ENCODE data around the gene CLTB.

The CLTB gene

GRCh38 chr5:176373100-176373818, 43.1 kb downstream of the CLTB start:
- 0 out of 22 replicates have a peak, but pooled peaks cover 0 to 7% (median 0%) of the 10 kb centered on the region in 11 experiments for H4K20me1 ChIP-seq
- H3K4me2 ChIP-seq, result peak overlapping the region in 9 of 11 experiments; percentile 0 to 39 (median 27); a peak in 11 of 22 replicates
- no peaks in the 10 kb centered on the region for H3K9me3 ChIP-seq (replicated peaks in 1 of 11)
- no peak overlapping the region for H3K9ac ChIP-seq
- H3K36me3 ChIP-seq, result peaks cover 13 to 68% (median 30%) of the 10 kb centered on the region in 11 experiments; a peak in 17 of 22 replicates
- no peak overlapping the region for H3K4me3 ChIP-seq
- H3K4me1 ChIP-seq, result peaks cover 0 to 18% (median 9%) of the 10 kb centered on the region in 10 experiments; a peak in 13 of 20 replicates
- H3K27me3 ChIP-seq, result no peaks in the 10 kb centered on the region
- no peak overlapping the region for H3K27ac ChIP-seq
- TF ChIP-seq Cebpa-rat (IDR thresholded peaks at IDR 0.05), result no peak

GRCh38 chr5:176371621-176372539, 44.5 kb downstream of the CLTB start:
- H3K4me3 ChIP-seq, result no peak overlapping the region
- no peaks in the 10 kb centered on the region for H3K9me3 ChIP-seq (replicated peaks in 1 of 11)
- TF ChIP-seq Cebpa-rat (IDR thresholded peaks at IDR 0.05), result no peak
- peaks cover 0 to 7% (median 0%) of the 10 kb centered on the region in 11 experiments; a peak in 7 of 22 replicates for H3K27me3 ChIP-seq
- no peak overlapping the region for H3K4me2 ChIP-seq
- no peak overlapping the region for H3K27ac ChIP-seq
- H3K36me3 ChIP-seq, result peaks cover 13 to 68% (median 36%) of the 10 kb centered on the region in 11 experiments; a peak in 17 of 22 replicates
- H3K4me1 ChIP-seq, result peaks cover 10 to 21% (median 17%) of the 10 kb centered on the region in 10 experiments
- H4K20me1 ChIP-seq, result peaks cover 0 to 12% (median 0%) of the 10 kb centered on the region in 11 experiments; a peak in 1 of 22 replicates
- H3K9ac ChIP-seq, result no peak overlapping the region

DNA sequence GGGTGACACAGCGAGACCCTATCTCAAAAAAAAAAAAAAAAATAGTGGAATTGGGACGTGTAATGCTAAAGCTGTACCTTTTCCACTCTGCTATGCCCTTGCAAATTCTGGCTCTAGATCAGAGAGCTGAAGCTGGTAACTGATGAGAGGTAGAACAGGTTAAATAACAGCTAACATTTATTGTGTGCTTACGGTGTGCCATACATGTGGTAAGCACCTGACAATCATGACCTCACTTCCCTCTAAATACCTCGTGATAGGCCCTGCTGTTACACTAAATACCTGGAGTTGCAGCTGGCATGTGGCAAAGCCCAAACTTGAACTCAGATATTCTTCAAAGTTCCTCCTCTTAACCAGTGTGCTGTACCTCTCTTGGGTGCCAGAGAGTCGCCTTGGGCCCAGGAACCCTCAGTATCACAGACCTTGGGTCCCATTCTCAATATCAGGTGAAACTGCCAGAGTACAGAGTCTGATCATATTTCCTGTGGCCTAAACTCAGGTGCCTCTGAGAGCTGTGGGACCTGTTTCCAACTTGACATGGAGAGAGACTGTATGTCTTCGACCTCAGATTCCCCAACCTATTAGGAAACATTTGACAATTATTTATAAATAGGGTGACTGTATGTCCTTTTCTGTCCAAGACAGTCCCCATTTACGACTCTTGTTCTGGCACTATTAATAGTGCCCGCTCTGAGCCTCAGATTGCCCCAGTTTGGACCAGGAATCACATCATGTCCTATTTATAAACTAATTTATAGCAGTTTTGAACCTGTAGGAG, 46.2 kb downstream of the CLTB start:
- no peak overlapping the region for H3K27ac ChIP-seq
- no peak for TF ChIP-seq Cebpa-rat (IDR thresholded peaks at IDR 0.05)
- peaks cover 0 to 18% (median 0%) of the 10 kb centered on the region in 11 experiments; a peak in 1 of 22 replicates for H4K20me1 ChIP-seq
- H3K9ac ChIP-seq, result no peak overlapping the region
- no peaks in the 10 kb centered on the region for H3K9me3 ChIP-seq (replicated peaks in 1 of 11)
- H3K27me3 ChIP-seq, result peaks cover 6 to 25% (median 16%) of the 10 kb centered on the region in 11 experiments; a peak in 21 of 22 replicates
- peaks cover 0 to 52% (median 32%) of the 10 kb centered on the region in 11 experiments; a peak in 16 of 22 replicates for H3K36me3 ChIP-seq
- H3K4me3 ChIP-seq, result no peak overlapping the region
- peaks cover 23 to 36% (median 30%) of the 10 kb centered on the region in 10 experiments for H3K4me1 ChIP-seq
- H3K4me2 ChIP-seq, result no peak overlapping the region

DNA sequence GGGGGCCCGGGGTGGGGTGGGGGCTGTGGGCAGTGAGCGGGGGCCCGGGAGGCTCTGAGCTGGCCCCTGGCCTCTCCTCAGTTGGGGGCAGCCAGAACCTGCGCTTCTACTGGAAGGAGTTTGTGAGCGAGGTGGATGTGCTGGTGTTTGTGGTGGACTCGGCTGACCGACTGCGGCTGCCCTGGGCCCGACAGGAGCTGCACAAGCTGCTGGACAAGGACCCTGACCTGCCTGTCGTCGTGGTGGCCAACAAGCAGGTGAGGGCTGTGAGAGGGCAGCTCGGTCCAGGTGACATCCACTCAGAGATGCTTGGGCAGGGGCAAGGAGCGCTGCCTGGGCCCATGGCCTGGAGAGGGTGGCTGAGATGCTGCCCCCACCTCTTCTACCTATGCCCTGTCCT, 47.6 kb downstream of the CLTB start:
- Histone ChIP-seq H4K20me1 (peaks cover 0 to 18% (median 0%) of the 10 kb centered on the region in 11 experiments; a peak in 1 of 22 replicates), H3K4me3 (no peak overlapping the region), H3K4me2 (no peak overlapping the region), H3K27ac (no peak overlapping the region), H3K9ac (no peak overlapping the region), H3K36me3 (peaks cover 0 to 52% (median 32%) of the 10 kb centered on the region in 11 experiments; a peak in 16 of 22 replicates), H3K4me1 (peaks cover 29 to 50% (median 42%) of the 10 kb centered on the region in 10 experiments), H3K9me3 (replicated peaks in 1 of 11) (no peaks in the 10 kb centered on the region), H3K27me3 (peaks cover 10 to 37% (median 24%) of the 10 kb centered on the region in 11 experiments; a peak in 21 of 22 replicates)
- TF ChIP-seq Cebpa-rat (IDR thresholded peaks at IDR 0.05), result no peak

DNA sequence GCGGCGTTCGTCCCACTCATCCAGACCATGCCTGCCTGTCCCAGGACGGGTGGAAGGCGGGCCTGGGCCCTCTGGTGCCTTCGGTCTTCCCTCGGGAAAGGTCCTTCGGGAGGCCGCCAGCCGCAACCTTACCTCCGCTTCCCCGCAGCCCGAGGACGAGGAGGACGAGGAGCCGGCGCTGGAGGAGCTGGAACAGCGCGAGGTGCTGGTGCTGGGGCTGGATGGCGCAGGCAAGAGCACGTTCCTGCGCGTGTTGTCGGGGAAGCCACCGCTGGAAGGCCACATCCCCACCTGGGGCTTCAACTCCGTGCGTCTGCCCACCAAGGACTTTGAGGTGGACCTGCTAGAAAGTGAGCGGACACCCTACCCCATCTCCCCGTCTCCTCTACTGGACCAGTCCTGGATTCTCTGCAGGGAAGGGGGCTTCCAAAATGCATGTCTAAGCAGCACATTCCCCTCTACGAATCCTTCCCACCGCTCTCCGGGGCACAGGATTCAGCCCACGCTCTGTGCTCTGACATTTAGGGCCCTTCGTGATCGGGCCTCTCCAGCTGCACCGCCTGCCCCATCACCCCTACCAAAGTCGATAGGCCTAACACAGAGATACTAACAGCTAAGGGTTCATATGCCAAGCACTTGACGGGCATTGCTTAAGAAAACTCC, 50.0 kb downstream of the CLTB start:
- H3K4me2 ChIP-seq, result peak overlapping the region; percentile 89 to 100 (median 97)
- TF ChIP-seq Cebpa-rat (IDR thresholded peaks at IDR 0.05), result no peak
- H3K9ac ChIP-seq, result peak overlapping the region; percentile 72 to 88 (median 82)
- peaks cover 32 to 58% (median 50%) of the 10 kb centered on the region in 10 experiments for H3K4me1 ChIP-seq
- peaks cover 0 to 38% (median 23%) of the 10 kb centered on the region in 11 experiments; a peak in 14 of 22 replicates for H3K36me3 ChIP-seq
- H3K9me3 ChIP-seq (replicated peaks in 1 of 11), result no peaks in the 10 kb centered on the region
- H3K27me3 ChIP-seq, result peaks cover 10 to 37% (median 24%) of the 10 kb centered on the region in 11 experiments; a peak in 21 of 22 replicates
- peaks cover 0 to 14% (median 0%) of the 10 kb centered on the region in 11 experiments; a peak in 3 of 22 replicates for H4K20me1 ChIP-seq
- peak overlapping the region; percentile 70 to 86 (median 81) for H3K4me3 ChIP-seq
- H3K27ac ChIP-seq, result peak overlapping the region; percentile 42 to 84 (median 76); a peak in 17 of 22 replicates

DNA sequence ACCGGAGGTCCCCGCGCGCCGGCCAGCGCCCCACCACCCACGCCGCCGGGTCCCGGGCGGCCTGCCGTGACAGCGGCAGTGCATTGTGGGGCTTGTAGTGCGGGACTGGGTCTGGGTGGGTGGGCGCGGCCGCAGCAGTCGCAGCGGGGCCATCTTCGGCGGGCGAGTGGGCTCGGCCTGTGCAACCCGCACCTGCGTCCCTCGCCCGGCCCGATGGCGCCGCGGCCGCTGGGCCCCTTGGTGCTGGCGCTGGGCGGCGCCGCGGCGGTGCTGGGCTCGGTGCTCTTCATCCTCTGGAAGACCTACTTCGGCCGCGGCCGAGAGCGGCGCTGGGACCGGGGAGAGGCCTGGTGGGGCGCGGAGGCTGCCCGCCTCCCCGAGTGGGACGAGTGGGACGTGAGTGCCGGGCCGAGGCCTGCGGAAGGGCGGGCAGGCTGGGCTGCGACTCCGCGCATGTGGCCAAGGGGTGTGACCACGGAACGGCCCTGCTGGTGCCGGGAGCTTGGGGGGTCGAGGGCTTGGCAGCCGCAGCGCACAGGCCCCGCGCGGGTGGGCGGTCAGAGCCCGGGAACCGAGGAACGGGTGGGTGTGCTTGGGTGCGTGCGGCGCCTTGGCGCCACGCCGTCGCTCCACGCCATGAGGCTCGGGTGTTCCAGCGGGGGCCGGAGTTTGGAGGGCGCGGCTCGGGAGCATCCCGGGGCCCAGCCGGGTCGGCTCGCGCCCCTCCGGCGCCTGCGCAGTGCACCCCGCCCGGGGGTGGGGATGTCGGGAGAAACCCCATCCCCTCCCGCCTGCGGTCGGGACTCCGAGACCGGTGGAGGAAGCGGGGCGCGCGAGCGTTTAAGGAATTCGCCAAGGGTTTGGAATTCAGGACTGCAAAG, 50.7 kb downstream of the CLTB start, which contains the start of gene ARL10:
Gene ARL10 (plus strand): TSS at position 137 of the 881 bp plus-strand sequence. CDS start 77 bp downstream, at position 214.
- no peaks in the 10 kb centered on the region for H3K9me3 ChIP-seq (replicated peaks in 1 of 11)
- peaks cover 32 to 60% (median 50%) of the 10 kb centered on the region in 10 experiments for H3K4me1 ChIP-seq
- H3K36me3 ChIP-seq, result peaks cover 0 to 31% (median 23%) of the 10 kb centered on the region in 11 experiments; a peak in 14 of 22 replicates
- TF ChIP-seq Cebpa-rat (IDR thresholded peaks at IDR 0.05), result no peak
- peak within 1 kb of the TSS; percentile 89 to 100 (median 97) for H3K4me2 ChIP-seq
- H3K9ac ChIP-seq, result peak within 1 kb of the TSS; percentile 72 to 88 (median 82)
- H3K4me3 ChIP-seq, result peak within 1 kb of the TSS; percentile 70 to 86 (median 81)
- peaks cover 0 to 20% (median 4%) of the 10 kb centered on the region in 11 experiments; a peak in 8 of 22 replicates for H4K20me1 ChIP-seq
- H3K27me3 ChIP-seq, result peaks cover 10 to 37% (median 24%) of the 10 kb centered on the region in 11 experiments; a peak in 21 of 22 replicates
- peak within 1 kb of the TSS; percentile 42 to 84 (median 76); a peak in 21 of 22 replicates for H3K27ac ChIP-seq

Data from BLaER1 treated with 17β-estradiol and CSF1 and Interleukin-3, amounts not matched to agents 10 nM and 100 nM (cell line).